ENCODE results near the gene CCDC85B.
"Not testable (repeated sequence)": the region's sequence is repeated elsewhere in the genome, so short reads cannot be mapped to it uniquely, and the experiment has no call there.

The CCDC85B gene

GRCh38 chr11:65890324-65891218 lies at the start of gene CCDC85B:
CCDC85B (plus strand) TSS chr11:65890673; CDS start chr11:65890784, 111 bp downstream.
- DNase-seq = peak; percentile 87

DNA sequence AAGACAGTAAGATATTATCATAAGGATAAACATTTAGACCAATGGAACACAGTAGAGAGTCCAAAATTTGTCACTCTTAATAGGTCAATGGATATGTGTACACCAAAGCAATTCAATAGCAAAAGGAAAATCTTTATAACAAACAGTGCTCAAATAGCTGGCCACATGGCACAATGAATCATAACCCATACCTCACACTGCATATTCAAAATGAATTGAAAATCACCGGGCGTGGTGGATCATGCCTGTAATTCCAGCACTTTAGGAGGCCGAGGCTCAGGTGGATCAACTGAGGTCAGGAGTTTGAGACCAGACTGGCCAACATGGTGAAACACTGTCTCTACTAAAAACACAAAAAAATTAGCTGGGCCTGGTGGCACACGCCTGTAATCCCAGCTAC lies 48.3 kb upstream of the CCDC85B start:
- DNase-seq = no peak

DNA sequence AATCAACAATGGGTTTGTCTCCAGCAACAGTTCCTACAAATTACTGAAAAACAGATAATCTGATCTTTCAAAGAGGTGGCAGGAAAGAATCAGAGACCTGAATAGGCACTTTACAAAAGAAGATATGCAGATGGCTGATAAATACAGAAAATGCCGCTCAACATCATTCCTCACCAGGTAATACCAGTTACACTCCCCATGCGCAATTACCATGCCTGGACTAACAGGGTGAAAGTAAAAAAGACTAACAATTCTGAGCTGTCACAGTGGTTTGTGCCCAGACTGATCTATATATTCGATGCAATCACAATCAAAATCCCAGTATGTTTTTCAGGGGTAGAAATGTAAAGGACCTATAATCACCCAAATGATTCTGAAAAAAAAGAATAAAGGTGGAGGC lies 46.7 kb upstream of the CCDC85B start:
- no peak for DNase-seq

- DNase-seq = no peak
These were observed 46.1 kb upstream of the CCDC85B start for GRCh38 chr11:65844231-65844872.

DNA sequence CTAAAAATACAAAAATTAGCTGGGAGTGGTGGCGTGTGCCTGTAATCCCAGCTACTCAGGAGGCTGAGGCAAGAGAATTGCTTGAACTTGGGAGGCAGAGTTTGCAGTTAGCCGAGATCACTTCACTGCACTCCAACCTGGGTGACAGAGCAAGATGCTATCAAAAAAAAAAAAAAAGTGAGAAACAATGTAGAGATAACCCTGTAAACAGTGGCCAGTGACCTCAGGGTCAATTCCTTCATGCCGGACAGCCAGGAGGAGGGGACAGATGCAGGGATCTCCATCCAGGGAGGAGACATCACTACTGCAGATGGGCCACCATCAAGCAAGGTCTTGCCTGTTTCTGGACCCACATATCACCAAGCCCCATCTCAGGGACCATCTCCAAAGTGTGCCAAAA lies 42.7 kb upstream of the CCDC85B start:
- DNase-seq = no peak

- not testable (repeated sequence) for DNase-seq
These were observed 41.8 kb upstream of the CCDC85B start for GRCh38 chr11:65848693-65849092.

DNA sequence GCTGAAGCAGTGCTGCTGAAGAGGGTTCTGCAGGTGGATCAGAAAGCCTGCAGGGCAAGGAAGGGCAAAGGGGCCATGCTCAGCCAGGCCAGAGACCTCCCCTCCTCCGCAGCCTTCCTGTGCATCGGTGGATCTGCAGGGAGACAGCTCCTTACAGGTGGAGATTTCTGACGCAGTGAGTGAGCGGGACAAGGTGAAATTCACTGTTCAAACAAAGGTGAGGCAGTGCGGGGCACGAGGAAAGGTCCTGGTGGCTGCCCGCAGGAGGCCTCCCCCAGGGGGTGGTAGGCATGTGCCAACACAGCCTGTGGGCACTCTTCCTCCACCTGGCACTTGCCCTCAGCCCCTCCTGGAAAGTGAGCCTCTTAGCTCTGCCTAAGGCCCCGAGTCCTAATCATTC lies 41.1 kb upstream of the CCDC85B start:
- no peak for DNase-seq

DNA sequence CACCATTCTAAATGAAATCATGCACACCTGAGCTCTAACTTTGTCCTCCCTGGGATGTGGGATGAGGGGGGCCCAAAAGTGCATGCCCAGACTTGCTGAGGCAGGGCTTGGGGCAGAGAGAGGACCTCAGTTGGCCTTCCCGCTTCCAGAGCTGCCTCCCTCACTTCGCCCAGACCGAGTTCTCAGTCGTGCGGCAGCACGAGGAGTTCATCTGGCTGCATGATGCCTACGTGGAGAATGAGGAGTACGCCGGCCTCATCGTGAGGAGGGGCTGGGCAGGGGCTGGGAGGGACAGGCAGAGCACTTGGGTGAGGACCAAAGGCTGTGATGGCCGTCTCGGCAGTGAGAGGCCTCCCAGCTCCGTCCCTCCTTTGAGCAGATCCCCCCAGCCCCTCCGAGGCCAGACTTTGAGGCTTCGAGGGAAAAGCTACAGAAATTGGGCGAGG lies 40.7 kb upstream of the CCDC85B start:
- DNase-seq = no peak

DNA sequence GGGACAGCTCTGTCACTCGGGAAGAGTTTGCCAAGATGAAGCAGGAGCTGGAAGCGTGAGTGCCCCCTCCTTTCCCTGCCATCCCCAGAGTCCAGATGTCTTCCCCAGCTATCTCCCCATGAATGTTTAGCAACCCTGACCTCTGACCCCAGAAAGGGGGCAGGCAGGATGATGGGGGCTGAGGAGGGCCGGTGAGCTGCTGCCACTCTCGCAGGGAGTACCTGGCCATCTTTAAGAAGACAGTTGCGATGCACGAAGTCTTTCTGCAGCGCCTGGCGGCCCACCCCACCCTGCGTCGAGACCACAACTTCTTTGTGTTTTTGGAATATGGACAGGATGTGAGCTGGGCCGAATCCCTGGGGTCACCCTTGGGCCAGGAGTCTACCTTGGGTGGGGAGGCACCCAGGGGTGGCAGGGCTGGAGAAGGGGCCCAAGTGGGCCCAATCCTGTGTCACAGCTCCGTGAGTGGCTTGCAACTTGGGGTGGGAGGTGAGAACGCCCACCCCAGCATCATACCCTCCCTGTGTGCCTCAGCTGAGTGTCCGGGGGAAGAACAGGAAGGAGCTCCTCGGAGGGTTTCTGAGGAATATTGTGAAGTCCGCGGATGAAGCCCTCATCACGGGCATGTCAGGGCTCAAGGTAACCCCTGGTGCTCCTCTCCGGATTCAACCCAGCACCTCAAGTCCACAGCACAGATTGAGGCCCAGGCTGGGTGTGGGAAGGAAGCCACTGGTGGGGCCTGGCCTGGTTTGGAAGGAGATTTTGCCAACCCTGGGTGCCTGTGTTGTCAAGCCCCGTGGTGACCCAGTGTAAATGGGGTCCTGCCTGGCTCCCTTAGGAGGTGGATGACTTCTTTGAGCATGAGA lies 40.0 kb upstream of the CCDC85B start:
- no peak for DNase-seq

- no peak for DNase-seq
These were observed 39.3 kb upstream of the CCDC85B start for GRCh38 chr11:65851083-65851579.

DNA sequence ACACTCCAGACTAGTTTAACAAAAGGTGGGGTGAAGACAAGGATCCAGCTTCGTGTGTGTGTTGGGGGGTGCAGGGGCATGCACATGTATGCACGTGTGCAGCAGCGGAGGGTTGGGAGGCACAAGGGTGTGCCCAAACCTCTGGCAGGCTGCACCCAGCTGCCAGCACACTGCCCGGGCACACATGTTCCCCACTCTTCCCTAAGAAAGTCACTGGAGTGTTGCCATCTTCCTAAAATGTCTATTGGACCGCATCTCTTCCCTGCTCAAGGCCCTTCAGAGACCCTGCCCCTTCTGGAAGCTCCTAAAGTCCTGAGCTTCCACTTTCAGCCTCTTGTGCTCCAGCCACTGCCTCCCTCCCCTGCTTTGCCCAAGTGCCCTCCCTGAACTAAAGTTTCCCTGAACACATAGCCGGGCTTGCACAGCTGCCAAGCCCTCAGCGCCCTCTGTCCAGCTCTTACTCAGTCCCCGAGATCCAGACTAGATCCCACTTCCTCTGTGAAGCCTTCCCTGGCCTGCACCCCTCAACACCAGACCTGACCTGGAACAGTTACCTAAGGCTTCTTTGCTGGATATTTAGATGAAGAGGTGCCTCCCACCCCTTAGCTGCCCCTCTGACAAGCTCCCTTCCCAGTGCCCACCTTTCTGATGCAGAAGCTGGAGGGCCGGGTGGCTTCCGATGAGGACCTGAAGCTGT lies 38.5 kb upstream of the CCDC85B start:
- no peak for DNase-seq

- no peak for DNase-seq
These were observed 37.8 kb upstream of the CCDC85B start for GRCh38 chr11:65852508-65853245.

GRCh38 chr11:65853246-65853979 lies 37.1 kb upstream of the CCDC85B start:
- DNase-seq = no peak

GRCh38 chr11:65854161-65854592 lies 36.3 kb upstream of the CCDC85B start:
- no peak for DNase-seq

DNA sequence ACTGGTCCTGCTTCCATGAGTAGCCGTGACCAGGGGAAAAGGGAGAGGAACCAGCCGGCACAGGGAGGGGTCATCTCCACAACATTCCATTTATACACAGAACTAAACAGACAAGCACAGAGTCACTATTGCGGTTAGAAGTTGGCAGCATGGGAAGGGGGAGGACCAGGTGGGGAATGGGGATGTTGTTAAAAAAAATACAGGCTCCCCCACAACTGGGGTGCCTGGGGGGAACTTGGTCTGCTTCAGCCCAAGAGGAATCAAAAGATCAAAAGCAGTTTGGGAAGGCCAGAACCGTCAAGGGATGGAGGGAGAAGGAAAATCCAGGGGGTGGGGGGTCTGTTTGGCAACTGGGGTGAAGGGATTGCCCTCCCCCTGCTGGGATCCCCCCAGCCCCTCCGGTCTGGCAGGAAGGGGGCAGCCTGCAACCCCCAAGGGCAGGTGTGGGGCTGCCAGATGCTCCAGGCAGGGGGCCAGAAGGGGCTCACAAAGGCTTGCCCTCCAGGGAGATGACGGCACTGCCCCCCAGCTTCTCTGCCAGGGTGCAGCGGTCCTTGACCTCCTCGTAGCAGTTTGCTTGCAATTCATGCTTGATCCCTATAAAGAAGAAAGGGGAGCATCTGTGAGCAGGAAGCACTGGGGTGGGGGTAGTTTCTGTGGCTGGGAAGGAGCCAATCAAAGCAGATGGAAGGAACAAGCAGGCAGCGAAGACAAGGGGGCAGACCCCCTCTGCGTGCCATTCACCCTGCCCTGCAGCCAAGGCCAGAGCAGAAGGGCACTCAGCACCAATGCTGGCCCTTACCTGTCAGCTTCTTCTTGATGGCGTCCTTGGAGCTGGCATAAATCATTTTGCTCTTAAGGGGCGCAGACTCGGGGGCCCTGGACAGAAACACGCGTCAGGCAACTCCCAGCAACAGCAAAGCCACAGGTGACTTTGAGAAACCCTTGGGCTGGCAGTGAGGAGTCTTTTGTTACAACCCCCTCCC lies 35.3 kb upstream of the CCDC85B start:
- no peak for DNase-seq

DNA sequence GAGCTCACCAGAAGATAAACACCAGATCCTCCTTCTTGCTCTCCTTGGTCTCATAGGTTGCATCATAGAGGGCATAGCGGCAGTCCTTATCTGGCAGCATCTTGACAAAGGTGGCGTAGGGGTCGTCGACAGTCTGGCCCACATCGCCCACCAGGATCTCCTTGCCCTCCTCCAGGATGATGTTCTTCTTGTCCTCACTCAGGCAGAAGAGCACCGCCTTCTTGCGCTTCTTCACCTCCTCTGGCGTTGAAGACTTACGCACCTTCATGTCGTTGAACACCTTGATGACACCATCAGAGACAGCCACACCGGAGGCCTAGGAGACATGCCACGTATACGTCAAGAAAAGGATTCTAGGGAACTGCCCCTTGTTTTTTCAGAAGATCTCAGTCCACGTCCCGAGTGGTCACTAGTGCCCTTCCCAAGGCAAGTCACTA lies 34.5 kb upstream of the CCDC85B start:
- no peak for DNase-seq

DNA sequence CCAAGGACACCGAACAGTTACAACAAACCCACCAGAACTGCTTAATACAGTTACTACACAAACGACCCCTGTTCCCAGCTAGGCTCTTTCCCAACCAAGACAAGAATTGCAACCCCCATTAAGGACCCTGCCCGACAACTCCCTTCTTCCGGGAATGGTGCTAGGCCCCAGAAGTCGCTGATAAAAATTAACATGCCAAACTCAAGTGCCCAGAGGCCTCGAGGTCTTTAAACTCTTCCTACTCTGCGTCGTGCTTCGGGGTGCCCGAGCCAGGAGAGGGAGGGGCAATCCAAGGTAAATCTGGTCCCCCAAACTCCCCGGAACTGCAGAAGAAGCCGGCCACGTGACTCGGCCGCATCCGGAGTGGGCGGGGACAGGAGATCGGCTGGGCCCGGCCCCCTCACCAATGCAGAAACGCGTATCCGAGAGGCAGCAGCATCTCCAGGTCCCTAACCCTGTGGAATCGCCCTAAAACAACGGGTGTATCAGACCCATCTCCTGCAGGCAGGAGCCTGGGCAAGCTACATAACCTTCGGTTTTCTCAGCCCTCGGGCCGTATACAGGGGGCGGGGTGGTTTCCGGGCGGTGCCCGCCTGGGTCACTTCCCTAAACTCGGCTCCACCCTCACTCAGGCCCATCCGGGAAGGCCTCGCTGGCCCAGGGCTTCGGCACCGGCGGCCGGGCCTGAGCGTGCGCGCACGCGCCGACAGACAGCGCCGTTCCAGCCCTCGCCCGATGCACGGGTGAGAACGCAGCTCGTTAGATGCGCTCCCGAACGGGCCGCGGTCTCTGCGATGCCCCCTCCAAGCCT lies 33.6 kb upstream of the CCDC85B start:
- DNase-seq = peak; percentile 52

DNA sequence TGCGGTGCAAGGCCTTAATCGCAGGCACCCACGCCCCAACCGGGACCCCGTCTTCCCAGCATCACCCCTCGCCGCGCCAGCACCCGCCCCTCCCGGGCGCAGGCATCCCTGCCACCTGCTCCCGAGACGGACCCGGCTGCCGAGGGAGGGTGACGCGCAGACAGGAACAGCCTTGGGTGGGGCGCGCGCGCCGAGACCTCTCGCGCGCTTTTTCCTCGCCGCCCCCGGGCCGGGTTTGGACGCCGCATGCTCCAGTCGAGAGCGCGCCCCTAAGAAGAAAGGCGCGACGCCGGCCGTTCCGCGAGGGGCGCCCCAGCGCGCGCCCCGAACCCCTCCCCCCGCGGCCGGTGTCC lies 33.0 kb upstream of the CCDC85B start:
- no peak for DNase-seq
